ENCODE measurements around the gene GALNT13.

DNA sequence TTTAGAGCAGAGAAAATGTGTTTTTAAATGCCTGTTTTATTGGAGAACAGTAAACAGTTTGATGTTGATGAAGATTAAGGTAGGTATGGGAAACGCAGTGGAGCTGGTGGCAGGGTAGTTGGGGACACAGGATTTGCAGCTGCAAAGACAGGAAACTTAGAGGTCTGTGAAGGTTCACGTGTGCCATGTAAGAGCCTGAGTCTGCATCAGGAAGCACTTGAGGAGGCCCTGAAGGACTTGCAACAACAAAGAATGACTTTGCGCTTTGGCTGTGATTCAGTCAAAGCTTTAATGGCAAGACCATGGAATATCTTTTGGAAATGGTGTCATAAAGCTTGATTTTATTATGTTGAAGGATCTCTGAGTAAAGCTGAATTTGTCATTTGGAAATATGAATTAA lies 479.2 kb downstream of the GALNT13 start:
- TF ChIP-seq, protein P1, sequence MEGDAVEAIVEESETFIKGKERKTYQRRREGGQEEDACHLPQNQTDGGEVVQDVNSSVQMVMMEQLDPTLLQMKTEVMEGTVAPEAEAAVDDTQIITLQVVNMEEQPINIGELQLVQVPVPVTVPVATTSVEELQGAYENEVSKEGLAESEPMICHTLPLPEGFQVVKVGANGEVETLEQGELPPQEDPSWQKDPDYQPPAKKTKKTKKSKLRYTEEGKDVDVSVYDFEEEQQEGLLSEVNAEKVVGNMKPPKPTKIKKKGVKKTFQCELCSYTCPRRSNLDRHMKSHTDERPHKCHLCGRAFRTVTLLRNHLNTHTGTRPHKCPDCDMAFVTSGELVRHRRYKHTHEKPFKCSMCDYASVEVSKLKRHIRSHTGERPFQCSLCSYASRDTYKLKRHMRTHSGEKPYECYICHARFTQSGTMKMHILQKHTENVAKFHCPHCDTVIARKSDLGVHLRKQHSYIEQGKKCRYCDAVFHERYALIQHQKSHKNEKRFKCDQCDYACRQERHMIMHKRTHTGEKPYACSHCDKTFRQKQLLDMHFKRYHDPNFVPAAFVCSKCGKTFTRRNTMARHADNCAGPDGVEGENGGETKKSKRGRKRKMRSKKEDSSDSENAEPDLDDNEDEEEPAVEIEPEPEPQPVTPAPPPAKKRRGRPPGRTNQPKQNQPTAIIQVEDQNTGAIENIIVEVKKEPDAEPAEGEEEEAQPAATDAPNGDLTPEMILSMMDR (IDR thresholded peaks at IDR 0.05), result no peak
- TF ChIP-seq ZFX (IDR thresholded peaks at IDR 0.05; ENCODE audit: borderline replicate concordance), result no peak
